Neutrophil (primary cell): ENCODE data around the gene KPNB1.

Experiments used
- H3K27ac ChIP-seq: fragments of 200-600 bp; sonication (generic); 2 replicates; pipeline ENCODE4 v1.5.1; 2016; ENCODE audit warnings: mild to moderate bottlenecking, moderate library complexity
- H3K27me3 ChIP-seq: fragments of 200-600 bp; sonication (generic); 2 replicates; pipeline ENCODE4 v1.6.0; 2016; ENCODE audit warnings: mild to moderate bottlenecking
- H3K36me3 ChIP-seq: fragments of 200-600 bp; sonication (generic); 2 replicates; pipeline ENCODE4 v1.5.1; 2017
- H3K4me1 ChIP-seq, 2 experiments: fragments of 200-600 bp in 1 of 2; sonication (generic) in 1 of 2; 1 replicate in 1 of 2; 2 replicates in 1 of 2; pipeline versions ENCODE4 v1.5.1 to v1.6.1; 2013 to 2016; ENCODE audit warnings: low read depth in 1 of 2, low read length in 1 of 2, mild to moderate bottlenecking in 1 of 2, moderate library complexity in 1 of 2; ENCODE audit not compliant: control insufficient read depth in 1 of 2, insufficient read depth in 1 of 2
- H3K4me3 ChIP-seq, 2 experiments: fragments of 200-600 bp in 1 of 2; sonication (generic) in 1 of 2; 1 replicate in 1 of 2; 2 replicates in 1 of 2; pipeline ENCODE4 v1.5.1; 2013 to 2016; ENCODE audit warnings: low read depth in 1 of 2, low read length in 1 of 2, mild to moderate bottlenecking in 1 of 2, moderate library complexity in 1 of 2
- H3K9me3 ChIP-seq: fragments of 200-600 bp; sonication (generic); 2 replicates; pipeline ENCODE4 v1.5.1; 2016
- CTCF ChIP-seq: fragments of 200-600 bp; sonication (generic); IDR thresholded peaks from 2 replicates; pipeline ENCODE4 v1.5.1; 2016; ENCODE audit warnings: antibody characterized with exemption

KPNB1 gene

GRCh38 chr17:47649153-47649971 is at the start of gene KPNB1:
KPNB1 (plus strand) TSS chr17:47649919; CDS start chr17:47650245, 326 bp downstream.
- H3K27me3 ChIP-seq, result no peaks in the 10 kb centered on the region
- H3K36me3 ChIP-seq, result peaks cover 31% of the 10 kb centered on the region
- peak; percentile 21 for TF ChIP-seq CTCF
- no peaks in the 10 kb centered on the region for H3K9me3 ChIP-seq
- peak within 1 kb of the TSS; percentile 97 to 99 for H3K4me3 ChIP-seq
- peak within 1 kb of the TSS; percentile 94 for H3K27ac ChIP-seq
- peaks cover 80 to 82% of the 10 kb centered on the region in 2 experiments for H3K4me1 ChIP-seq

GRCh38 chr17:47603830-47604597 is 45.7 kb upstream of the KPNB1 start:
- H3K27me3 ChIP-seq, result no peaks in the 10 kb centered on the region
- no peak overlapping the region for H3K27ac ChIP-seq
- TF ChIP-seq CTCF, result no peak
- no peaks in the 10 kb centered on the region for H3K9me3 ChIP-seq
- H3K36me3 ChIP-seq, result peaks cover 99% of the 10 kb centered on the region
- no peak overlapping the region for H3K4me3 ChIP-seq
- H3K4me1 ChIP-seq, result no peaks in the 10 kb centered on the region

- TF ChIP-seq CTCF, result no peak
- H3K36me3 ChIP-seq, result peaks cover 100% of the 10 kb centered on the region
- H3K27ac ChIP-seq, result no peak overlapping the region
- H3K4me3 ChIP-seq, result no peak overlapping the region
- H3K27me3 ChIP-seq, result no peaks in the 10 kb centered on the region
- no peaks in the 10 kb centered on the region for H3K4me1 ChIP-seq
- H3K9me3 ChIP-seq, result no peaks in the 10 kb centered on the region
Observed at GRCh38 chr17:47604598-47604927, 45.2 kb upstream of the KPNB1 start.

GRCh38 chr17:47605011-47605410 is 44.7 kb upstream of the KPNB1 start:
- H3K4me3 ChIP-seq, result no peak overlapping the region
- H3K9me3 ChIP-seq, result no peaks in the 10 kb centered on the region
- H3K27ac ChIP-seq, result no peak overlapping the region
- no peaks in the 10 kb centered on the region for H3K4me1 ChIP-seq
- TF ChIP-seq CTCF, result no peak
- H3K36me3 ChIP-seq, result peaks cover 97% of the 10 kb centered on the region
- H3K27me3 ChIP-seq, result no peaks in the 10 kb centered on the region

GRCh38 chr17:47607481-47607880 is 42.2 kb upstream of the KPNB1 start:
- Histone ChIP-seq H3K36me3 (peaks cover 87% of the 10 kb centered on the region), H3K9me3 (no peaks in the 10 kb centered on the region), H3K4me1 (no peaks in the 10 kb centered on the region), H3K4me3 (no peak overlapping the region), H3K27ac (no peak overlapping the region), H3K27me3 (no peaks in the 10 kb centered on the region)
- TF ChIP-seq CTCF, result no peak
